Upper lobe of left lung (tissue), 4 donors: ENCODE data around the gene TBC1D14.

Source experiments
- EP300 ChIP-seq, 4 donors: sonication (generic); formaldehyde crosslinking; IDR thresholded peaks; one replicate each; pipeline ENCODE4 v1.5.1; 2017; ENCODE audit warnings: antibody characterized with exemption in 4 of 4, control low read depth in 2 of 4
- POLR2A ChIP-seq, 4 donors: fragments of 450-650 bp; IDR thresholded peaks; one replicate each; pipeline ENCODE4 v1.5.1; 2016 to 2017; ENCODE audit warnings: antibody characterized with exemption in 4 of 4, mild to moderate bottlenecking in 2 of 4

GRCh38 chr4:6884341-6884870, 25.2 kb upstream of the TBC1D14 start:
- TF ChIP-seq EP300 (IDR thresholded peaks at IDR 0.05) (no peak), POLR2A (IDR thresholded peaks at IDR 0.05) (no peak)
